ENCODE data around the gene TMEM269. TPM values are rescaled to one million over a fixed set of nuclear protein-coding genes. Genes with fewer than 3 reads are reported as not detected.
A peak's percentile ranks its signal among the peaks of the same experiment; 100 is the strongest.

The TMEM269 gene
- total and polyA plus RNA-seq, 9 of the 15 experiments (the other 6 are each of a cell fraction or from before 2014, with no cell fraction given), result 0.09 to 0.49 (median 0.21) TPM

DNA sequence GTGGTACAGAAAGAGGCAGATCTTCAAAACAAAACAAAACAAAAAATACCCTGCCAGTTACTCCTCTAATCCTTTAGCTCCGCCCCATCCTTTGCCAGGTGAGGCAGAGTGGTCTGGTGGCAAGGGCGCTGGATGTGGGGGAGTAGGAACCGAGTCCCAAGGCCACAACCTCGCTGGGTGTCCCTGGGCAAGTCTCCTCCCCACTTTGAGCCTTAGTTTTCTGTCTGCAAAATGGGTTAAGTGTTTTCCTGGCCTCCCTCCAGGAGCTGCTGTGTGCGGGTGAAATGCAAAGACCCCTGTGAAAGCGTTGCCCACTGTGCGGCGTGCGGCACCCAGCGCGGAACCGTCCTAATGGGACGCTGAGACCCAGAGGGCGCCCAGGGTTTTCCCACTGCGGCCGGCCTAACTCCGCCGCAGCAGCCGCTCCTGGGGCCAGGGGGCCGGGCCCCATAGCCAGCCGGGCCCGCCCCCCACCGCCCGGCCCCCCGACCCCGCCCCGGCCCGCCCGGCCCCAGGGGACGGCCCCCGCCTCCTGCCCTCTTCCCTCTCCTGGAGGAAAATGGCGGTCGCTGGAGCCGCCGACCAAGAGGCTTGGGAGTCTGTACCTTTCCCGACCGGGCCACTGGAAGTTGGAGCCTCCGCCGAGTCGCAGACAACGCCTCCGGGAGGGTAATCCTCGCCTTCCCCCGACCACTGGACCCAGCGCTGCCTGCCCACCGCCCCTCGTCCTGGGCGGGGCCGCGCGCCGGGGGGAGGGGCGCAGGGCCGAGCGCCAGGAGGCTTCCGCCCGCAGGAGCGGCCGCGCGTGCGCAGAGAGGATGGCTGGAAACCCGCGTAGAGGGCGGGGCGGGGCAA, 32.0 kb downstream of the TMEM269 start, which contains the start of the genes ERMAP and SVBP (continued):
- TF ChIP-seq, protein P1, sequence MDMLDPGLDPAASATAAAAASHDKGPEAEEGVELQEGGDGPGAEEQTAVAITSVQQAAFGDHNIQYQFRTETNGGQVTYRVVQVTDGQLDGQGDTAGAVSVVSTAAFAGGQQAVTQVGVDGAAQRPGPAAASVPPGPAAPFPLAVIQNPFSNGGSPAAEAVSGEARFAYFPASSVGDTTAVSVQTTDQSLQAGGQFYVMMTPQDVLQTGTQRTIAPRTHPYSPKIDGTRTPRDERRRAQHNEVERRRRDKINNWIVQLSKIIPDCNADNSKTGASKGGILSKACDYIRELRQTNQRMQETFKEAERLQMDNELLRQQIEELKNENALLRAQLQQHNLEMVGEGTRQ (CRISPR knock-in tag; IDR thresholded peaks at IDR 0.05), result no peak
- TF ChIP-seq ELF1 (tag; IDR thresholded peaks at IDR 0.05) (peak; percentile 79), CHD4 (IDR thresholded peaks at IDR 0.05; ENCODE audit: insufficient read depth, insufficient replicate concordance, low read depth, low read length, poor library complexity, severe bottlenecking) (peak; percentile 73), PPARD (CRISPR knock-in tag; IDR thresholded peaks at IDR 0.05) (no peak), HDAC6 (IDR thresholded peaks at IDR 0.05; ENCODE audit: low read depth, low read length) (no peak), CBFA2T3 (IDR thresholded peaks at IDR 0.05) (0 out of 2 replicates have a peak, but pooled peaks have one; percentile 6), MEIS2 (IDR thresholded peaks at IDR 0.05; ENCODE audit: partially characterized antibody) (peak; percentile 72), CXXC5 (CRISPR knock-in tag; IDR thresholded peaks at IDR 0.05) (peak; percentile 86), ETS2 (tag; IDR thresholded peaks at IDR 0.05; ENCODE audit: borderline replicate concordance, poor library complexity, severe bottlenecking) (no peak), BHLHE40 (IDR thresholded peaks at IDR 0.05; ENCODE audit: low read length) (peak; percentile 36; the same call in 1 of the 2 replicates), HNRNPH1 (optimal IDR thresholded peaks at IDR 0.05; ENCODE audit: low read depth, low read length) (no peak), NFIX (CRISPR knock-in tag; IDR thresholded peaks at IDR 0.05; ENCODE audit: low read depth) (no peak), JUN (IDR thresholded peaks at IDR 0.05; ENCODE audit: borderline replicate concordance, low read depth, low read length) (no peak), JUN (CRISPR knock-in tag; IDR thresholded peaks at IDR 0.05; ENCODE audit: borderline replicate concordance) (no peak), TRIM28 (IDR thresholded peaks at IDR 0.05) (no peak), PHB2 (IDR thresholded peaks at IDR 0.05; ENCODE audit: low read depth) (no peak), FOXJ3 (CRISPR knock-in tag; IDR thresholded peaks at IDR 0.05) (no peak), YY1 (IDR thresholded peaks at IDR 0.05; ENCODE audit: borderline replicate concordance in 1 of 3, control insufficient read depth in 1 of 3, extremely low read depth in 1 of 3, insufficient read depth in 3 of 3, insufficient read length in 1 of 3, insufficient replicate concordance in 2 of 3, low read depth in 1 of 3, low read length in 2 of 3) (peak; percentile 66 to 96 (median 92)), LARP7 (IDR thresholded peaks at IDR 0.05) (no peak)
- TF ChIP-seq, protein P2, sequence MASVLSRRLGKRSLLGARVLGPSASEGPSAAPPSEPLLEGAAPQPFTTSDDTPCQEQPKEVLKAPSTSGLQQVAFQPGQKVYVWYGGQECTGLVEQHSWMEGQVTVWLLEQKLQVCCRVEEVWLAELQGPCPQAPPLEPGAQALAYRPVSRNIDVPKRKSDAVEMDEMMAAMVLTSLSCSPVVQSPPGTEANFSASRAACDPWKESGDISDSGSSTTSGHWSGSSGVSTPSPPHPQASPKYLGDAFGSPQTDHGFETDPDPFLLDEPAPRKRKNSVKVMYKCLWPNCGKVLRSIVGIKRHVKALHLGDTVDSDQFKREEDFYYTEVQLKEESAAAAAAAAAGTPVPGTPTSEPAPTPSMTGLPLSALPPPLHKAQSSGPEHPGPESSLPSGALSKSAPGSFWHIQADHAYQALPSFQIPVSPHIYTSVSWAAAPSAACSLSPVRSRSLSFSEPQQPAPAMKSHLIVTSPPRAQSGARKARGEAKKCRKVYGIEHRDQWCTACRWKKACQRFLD (CRISPR knock-in tag; IDR thresholded peaks at IDR 0.05), result no peak
- TF ChIP-seq, protein P3, sequence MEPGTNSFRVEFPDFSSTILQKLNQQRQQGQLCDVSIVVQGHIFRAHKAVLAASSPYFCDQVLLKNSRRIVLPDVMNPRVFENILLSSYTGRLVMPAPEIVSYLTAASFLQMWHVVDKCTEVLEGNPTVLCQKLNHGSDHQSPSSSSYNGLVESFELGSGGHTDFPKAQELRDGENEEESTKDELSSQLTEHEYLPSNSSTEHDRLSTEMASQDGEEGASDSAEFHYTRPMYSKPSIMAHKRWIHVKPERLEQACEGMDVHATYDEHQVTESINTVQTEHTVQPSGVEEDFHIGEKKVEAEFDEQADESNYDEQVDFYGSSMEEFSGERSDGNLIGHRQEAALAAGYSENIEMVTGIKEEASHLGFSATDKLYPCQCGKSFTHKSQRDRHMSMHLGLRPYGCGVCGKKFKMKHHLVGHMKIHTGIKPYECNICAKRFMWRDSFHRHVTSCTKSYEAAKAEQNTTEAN (CRISPR knock-in tag; IDR thresholded peaks at IDR 0.05), result no peak
- TF ChIP-seq, protein P4, sequence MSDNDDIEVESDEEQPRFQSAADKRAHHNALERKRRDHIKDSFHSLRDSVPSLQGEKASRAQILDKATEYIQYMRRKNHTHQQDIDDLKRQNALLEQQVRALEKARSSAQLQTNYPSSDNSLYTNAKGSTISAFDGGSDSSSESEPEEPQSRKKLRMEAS (CRISPR knock-in tag; IDR thresholded peaks at IDR 0.05), result peak; percentile 29; the same call in 1 of the 2 replicates
- TF ChIP-seq, protein P5, sequence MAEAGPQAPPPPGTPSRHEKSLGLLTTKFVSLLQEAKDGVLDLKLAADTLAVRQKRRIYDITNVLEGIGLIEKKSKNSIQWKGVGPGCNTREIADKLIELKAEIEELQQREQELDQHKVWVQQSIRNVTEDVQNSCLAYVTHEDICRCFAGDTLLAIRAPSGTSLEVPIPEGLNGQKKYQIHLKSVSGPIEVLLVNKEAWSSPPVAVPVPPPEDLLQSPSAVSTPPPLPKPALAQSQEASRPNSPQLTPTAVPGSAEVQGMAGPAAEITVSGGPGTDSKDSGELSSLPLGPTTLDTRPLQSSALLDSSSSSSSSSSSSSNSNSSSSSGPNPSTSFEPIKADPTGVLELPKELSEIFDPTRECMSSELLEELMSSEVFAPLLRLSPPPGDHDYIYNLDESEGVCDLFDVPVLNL (CRISPR knock-in tag; IDR thresholded peaks at IDR 0.05; ENCODE audit: low read depth), result no peak
